Heart right ventricle (tissue), 16 donors: ENCODE measurements around the gene B4GALT6. TPM values are rescaled to one million over a fixed set of nuclear protein-coding genes. Genes with fewer than 3 reads are reported as not detected.
A peak's percentile ranks its signal among the peaks of the same experiment; 100 is the strongest.

Experiments used
- ATAC-seq, 8 donors: fragments of 200-7000 bp; cut with Tn5 transposase; one replicate each; pipeline ENCODE4 v1.9.1; 2020; ENCODE audit warnings: mild to moderate bottlenecking in 8 of 8, moderate library complexity in 8 of 8, moderate number of reproducible peaks in 1 of 8
- DNase-seq, 2 donors: peaks; one replicate each; pipeline ENCODE4 v3.0.0-alpha.2; 2020
- H3K27ac ChIP-seq, 10 donors: fragments of 200-600 bp; sonication (generic) in 2 of 10; one replicate each; pipeline versions ENCODE4 v1.5.0 to v1.8.0; 2020 to 2022; ENCODE audit warnings: mild to moderate bottlenecking in 3 of 10
- H3K27me3 ChIP-seq, 7 donors: fragments of 200-600 bp; one replicate each; pipeline ENCODE4 v1.8.0; 2021 to 2022; ENCODE audit warnings: mild to moderate bottlenecking in 2 of 7
- H3K36me3 ChIP-seq, 9 donors: fragments of 200-600 bp; sonication (generic) in 1 of 9; one replicate each; pipeline versions ENCODE4 v1.5.0 to v1.8.0; 2020 to 2022; ENCODE audit warnings: mild to moderate bottlenecking in 2 of 9
- H3K4me1 ChIP-seq, 9 donors: fragments of 200-600 bp; sonication (generic) in 1 of 9; one replicate each; pipeline versions ENCODE4 v1.5.0 to v1.8.0; 2020 to 2022; ENCODE audit warnings: mild to moderate bottlenecking in 4 of 9
- H3K4me3 ChIP-seq, 10 donors: fragments of 200-600 bp; sonication (generic) in 2 of 10; one replicate each; pipeline versions ENCODE4 v1.5.0 to v1.8.0; 2020 to 2022; ENCODE audit warnings: mild to moderate bottlenecking in 7 of 10, moderate library complexity in 2 of 10
- H3K9me3 ChIP-seq, 11 donors: fragments of 200-600 bp in 10 of 11; sonication (generic) in 2 of 11; one replicate each; pipeline versions ENCODE4 v1.5.0 to v1.8.0; 2013 to 2022; ENCODE audit warnings: mild to moderate bottlenecking in 2 of 11, control low read depth in 1 of 11, moderate library complexity in 1 of 11
- WGBS, 2 donors: extraction: QIAGEN DNeasy Blood & Tissue Kit; methylation state at CpG; one replicate each; pipeline ENCODE4 v1.1.7; 2013; ENCODE audit warnings: inconsistent platforms in 1 of 2; 5-methylcytosine and 5-hydroxymethylcytosine counted together
- intact Hi-C, 10 donors: fragments of 100-400 bp; cut with DNase I; formaldehyde crosslinking; loops; one replicate each; pipeline versions ENCODE4 v1.11.1 to v1.14.2; 2022
- polyA plus RNA-seq, 2 donors: library from polyadenylated mRNA; stranded (reverse); fragments of 200-250 nt; gene quantifications; one replicate each; pipeline ENCODE4 v1.2.3, GENCODE V29; 2013
- total RNA-seq, 10 donors: library from RNA; stranded (reverse); fragmentation: NEBNext Ultra II Directional in 3 of 10; extraction: Animal tissue kit (Norgen Biotek cat#: 25700) in 3 of 10; gene quantifications; one replicate each; pipeline versions ENCODE4 v1.2.1 to v1.2.4, GENCODE V29; 2021 to 2023
- TF ChIP-seq, protein P1 (sequence below), 9 donors: fragments of 200-600 bp; sonication (generic) in 2 of 9; IDR thresholded peaks; one replicate each; pipeline versions ENCODE4 v1.5.0 to v1.8.0; 2021 to 2022; ENCODE audit warnings: antibody characterized with exemption in 9 of 9, mild to moderate bottlenecking in 5 of 9, moderate library complexity in 1 of 9
- donor health status: Arrhythmogenic right ventricular cardiomyopathy.
- donor health status: ischemic (EF 13 %, LVEDD 7.1; RV severe dilation, severe dysfunction).
- donor health status: healthy with polysubstance abuse.
- donor health status: DM: no; HTN: yes; CAD: no.
- donor health status: DM: no; HTN: no; CAD: no.
- donor health status: ischemic (EF 25% LVEDD 6.9; RV normal size, moderate dysfunction).
- donor health status: ischemic (EF 25% LVEDD 5.7; RV mildly dilated, moderate dysfunction).
- donor health status: healthy.
- donor health status: DM: yes; HTN: yes; CAD: no.
- donor health status: Ischemic cardiomyopathy.
- donor health status: ischemic (EF 35%, LVEDD 5.7; RV mildly dilated, moderate dysfunction).
- donor health status: nonischemic (EF 11% LVEDD 7.7; RV severe dilation, severe dysfunction).
- donor health status: DM: yes; HTN: yes; CAD: no.
- donor health status: PGD.
- donor health status: ischemic (EF 29% LVEDD 5.4; RV normal size, mild dysfunction).
- donor health status: nonischemic (EF 23%, LVEDD 6.1; RV moderate dilation, normal function).

Gene B4GALT6
- total and polyA plus RNA-seq, 12 donors = 0.61 to 19.6 (median 7.8) TPM

DNA sequence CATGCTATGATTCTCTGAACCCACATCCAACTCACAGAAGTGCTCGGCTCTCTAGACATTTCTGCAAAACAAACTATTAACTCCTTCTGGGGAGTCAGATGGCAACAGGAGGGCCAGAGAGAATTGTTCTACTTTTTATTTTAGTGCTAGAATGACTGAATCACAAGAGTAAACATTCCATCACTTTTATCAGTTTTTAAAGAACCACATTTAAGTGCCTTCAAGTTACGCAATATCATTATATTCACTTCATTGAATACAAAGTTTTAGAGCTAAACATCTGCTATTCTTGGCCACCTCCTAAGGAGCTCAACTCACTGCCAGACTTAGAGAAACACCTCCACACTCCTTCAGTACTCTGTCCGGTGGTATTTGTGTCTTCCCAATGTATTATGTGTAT lies 22.4 kb downstream of the B4GALT6 start:
- H3K4me3 ChIP-seq = no peak overlapping the region
- peaks cover 0 to 8% (median 0%) of the 10 kb centered on the region in 9 donors for H3K4me1 ChIP-seq
- H3K9me3 ChIP-seq = no peaks in the 10 kb centered on the region
- no peaks in the 10 kb centered on the region for H3K36me3 ChIP-seq
- WGBS, 2 donors = 63 to 75% methylated on average over 3 of the region's 3 CpGs
- ATAC-seq (no peak), DNase-seq (no peak)
- TF ChIP-seq, protein P1, sequence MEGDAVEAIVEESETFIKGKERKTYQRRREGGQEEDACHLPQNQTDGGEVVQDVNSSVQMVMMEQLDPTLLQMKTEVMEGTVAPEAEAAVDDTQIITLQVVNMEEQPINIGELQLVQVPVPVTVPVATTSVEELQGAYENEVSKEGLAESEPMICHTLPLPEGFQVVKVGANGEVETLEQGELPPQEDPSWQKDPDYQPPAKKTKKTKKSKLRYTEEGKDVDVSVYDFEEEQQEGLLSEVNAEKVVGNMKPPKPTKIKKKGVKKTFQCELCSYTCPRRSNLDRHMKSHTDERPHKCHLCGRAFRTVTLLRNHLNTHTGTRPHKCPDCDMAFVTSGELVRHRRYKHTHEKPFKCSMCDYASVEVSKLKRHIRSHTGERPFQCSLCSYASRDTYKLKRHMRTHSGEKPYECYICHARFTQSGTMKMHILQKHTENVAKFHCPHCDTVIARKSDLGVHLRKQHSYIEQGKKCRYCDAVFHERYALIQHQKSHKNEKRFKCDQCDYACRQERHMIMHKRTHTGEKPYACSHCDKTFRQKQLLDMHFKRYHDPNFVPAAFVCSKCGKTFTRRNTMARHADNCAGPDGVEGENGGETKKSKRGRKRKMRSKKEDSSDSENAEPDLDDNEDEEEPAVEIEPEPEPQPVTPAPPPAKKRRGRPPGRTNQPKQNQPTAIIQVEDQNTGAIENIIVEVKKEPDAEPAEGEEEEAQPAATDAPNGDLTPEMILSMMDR (IDR thresholded peaks at IDR 0.05) = no peak
- intact Hi-C loops = no loop called here
- H3K27ac ChIP-seq = no peak overlapping the region
- H3K27me3 ChIP-seq = no peaks in the 10 kb centered on the region

DNA sequence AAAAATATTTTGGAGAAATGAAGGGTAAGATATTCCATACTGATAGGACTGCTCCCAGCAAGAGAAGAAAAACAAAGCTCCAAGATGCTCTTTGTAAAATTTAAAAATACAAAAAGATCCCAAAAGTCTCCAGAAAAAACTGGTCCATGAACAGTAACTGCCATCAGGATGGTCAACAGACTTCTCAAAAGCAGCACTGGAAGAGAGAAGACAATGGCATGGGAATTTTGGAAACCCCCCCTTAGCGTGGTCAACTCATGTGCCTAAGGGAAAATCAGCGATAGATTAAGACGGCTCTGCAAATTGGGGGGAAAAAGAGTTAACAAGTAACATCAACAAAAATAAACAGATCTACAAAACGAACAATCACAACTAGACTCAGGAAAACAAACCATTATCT lies 23.6 kb downstream of the B4GALT6 start:
- H3K4me3 ChIP-seq = no peak overlapping the region
- intact Hi-C loops = no loop called here
- H3K36me3 ChIP-seq = no peaks in the 10 kb centered on the region
- TF ChIP-seq, protein P1 (IDR thresholded peaks at IDR 0.05) = no peak
- no peaks in the 10 kb centered on the region for H3K9me3 ChIP-seq
- H3K4me1 ChIP-seq = peaks cover 0 to 8% (median 0%) of the 10 kb centered on the region in 9 donors
- H3K27me3 ChIP-seq = no peaks in the 10 kb centered on the region
- WGBS, 2 donors = 93 to 94% methylated on average over 4 of the region's 4 CpGs
- H3K27ac ChIP-seq = no peak overlapping the region
- DNase-seq = no peak
- no peak for ATAC-seq

- peaks cover 0 to 8% (median 0%) of the 10 kb centered on the region in 9 donors for H3K4me1 ChIP-seq
- intact Hi-C loops = no loop called here
- no peaks in the 10 kb centered on the region for H3K36me3 ChIP-seq
- no peaks in the 10 kb centered on the region for H3K27me3 ChIP-seq
- H3K27ac ChIP-seq = no peak overlapping the region
- ATAC-seq = no peak
- DNase-seq = no peak
- H3K9me3 ChIP-seq = no peaks in the 10 kb centered on the region
- 86 to 87% methylated on average over 1 of the region's 1 CpG for WGBS, 2 donors
- no peak overlapping the region for H3K4me3 ChIP-seq
- TF ChIP-seq, protein P1 (IDR thresholded peaks at IDR 0.05) = no peak
These were observed 24.7 kb downstream of the B4GALT6 start for GRCh38 chr18:31659576-31660177.

DNA sequence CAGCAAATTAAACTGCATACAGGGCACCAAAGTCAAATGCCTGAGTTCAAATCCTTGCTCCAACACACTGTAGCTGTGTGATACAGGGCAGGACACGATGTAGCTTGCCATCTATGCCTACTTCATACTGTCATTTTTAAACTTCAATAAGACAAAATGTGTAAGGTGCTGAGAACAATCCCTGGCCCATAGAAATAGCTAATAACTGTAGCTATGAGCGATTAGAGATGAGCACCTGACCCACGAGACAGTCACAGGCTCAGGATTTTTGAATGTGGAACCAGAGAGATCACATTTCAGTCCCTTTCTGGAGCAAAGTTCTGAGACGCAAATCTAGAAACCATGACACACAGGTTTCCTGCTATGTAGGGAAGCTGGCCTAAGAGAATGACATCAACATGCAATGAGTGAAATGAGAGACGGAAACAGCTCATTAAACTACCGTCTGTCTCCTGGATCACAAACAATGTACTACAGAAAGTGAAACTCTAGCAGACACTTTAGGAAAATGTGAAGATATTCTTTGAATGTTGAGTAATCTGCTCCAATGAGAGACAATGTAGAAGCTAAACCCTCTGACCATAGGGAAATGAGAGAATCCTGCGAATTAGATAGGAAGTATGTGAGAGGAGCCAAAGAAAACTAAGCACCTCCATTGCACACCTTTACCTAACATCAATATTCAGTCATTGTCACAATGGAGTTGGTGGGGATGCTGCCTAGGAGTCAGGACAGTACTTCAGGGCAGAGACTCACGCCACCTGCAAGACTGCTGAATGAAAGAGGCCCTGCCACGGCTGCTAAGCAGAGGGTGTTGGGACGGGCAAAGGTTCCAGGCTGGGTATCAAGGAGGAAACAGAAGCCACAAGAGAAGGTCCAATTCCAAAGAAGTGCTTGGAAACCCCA lies 25.5 kb downstream of the B4GALT6 start:
- DNase-seq = no peak
- intact Hi-C loops = no loop called here
- Histone ChIP-seq H3K27ac (no peak overlapping the region), H3K4me3 (no peak overlapping the region), H3K4me1 (peaks cover 0 to 8% (median 0%) of the 10 kb centered on the region in 9 donors), H3K9me3 (no peaks in the 10 kb centered on the region), H3K36me3 (no peaks in the 10 kb centered on the region), H3K27me3 (no peaks in the 10 kb centered on the region)
- peak in 3 of 8 donors; percentile 33 to 52 (median 37) for ATAC-seq
- TF ChIP-seq, protein P1 (IDR thresholded peaks at IDR 0.05) = no peak
- 72 to 81% methylated on average over 10 of the region's 10 CpGs for WGBS, 2 donors
